Nephron (organoid): ENCODE measurements around the gene PRL.
A peak's percentile ranks its signal among the peaks of the same experiment; 100 is the strongest.

Experiments used
- H3K27ac Mint-ChIP-seq, 3 experiments: 2 replicates each; pipeline ENCODE4 v1.8.0; 2020; ENCODE audit warnings: mixed read lengths in 3 of 3, mild to moderate bottlenecking in 2 of 3, moderate library complexity in 1 of 3
- H3K27me3 Mint-ChIP-seq: 2 replicates; pipeline ENCODE4 v1.8.0; 2021; ENCODE audit warnings: low read depth, mild to moderate bottlenecking, moderate library complexity, mixed read lengths
- H3K36me3 Mint-ChIP-seq: 2 replicates; pipeline ENCODE4 v1.8.0; 2020; ENCODE audit warnings: low read depth, mixed read lengths
- H3K4me1 Mint-ChIP-seq: 2 replicates; pipeline ENCODE4 v1.8.0; 2020; ENCODE audit warnings: mixed read lengths
- H3K4me3 Mint-ChIP-seq, 3 experiments: 2 replicates each; pipeline ENCODE4 v1.8.0; 2020; ENCODE audit warnings: mild to moderate bottlenecking in 3 of 3, mixed read lengths in 3 of 3, moderate library complexity in 2 of 3
- H3K9me3 Mint-ChIP-seq: 2 replicates; pipeline ENCODE4 v1.8.0; 2020; ENCODE audit warnings: mixed read lengths
- TF ChIP-seq, protein P1 (sequence below), 3 experiments: fragments of 200-600 bp; sonication (generic); IDR thresholded peaks; one replicate each; pipeline ENCODE4 v1.5.0; 2021; ENCODE audit warnings: antibody characterized with exemption in 3 of 3; ENCODE audit not compliant: unreplicated experiment in 3 of 3

PRL gene

DNA sequence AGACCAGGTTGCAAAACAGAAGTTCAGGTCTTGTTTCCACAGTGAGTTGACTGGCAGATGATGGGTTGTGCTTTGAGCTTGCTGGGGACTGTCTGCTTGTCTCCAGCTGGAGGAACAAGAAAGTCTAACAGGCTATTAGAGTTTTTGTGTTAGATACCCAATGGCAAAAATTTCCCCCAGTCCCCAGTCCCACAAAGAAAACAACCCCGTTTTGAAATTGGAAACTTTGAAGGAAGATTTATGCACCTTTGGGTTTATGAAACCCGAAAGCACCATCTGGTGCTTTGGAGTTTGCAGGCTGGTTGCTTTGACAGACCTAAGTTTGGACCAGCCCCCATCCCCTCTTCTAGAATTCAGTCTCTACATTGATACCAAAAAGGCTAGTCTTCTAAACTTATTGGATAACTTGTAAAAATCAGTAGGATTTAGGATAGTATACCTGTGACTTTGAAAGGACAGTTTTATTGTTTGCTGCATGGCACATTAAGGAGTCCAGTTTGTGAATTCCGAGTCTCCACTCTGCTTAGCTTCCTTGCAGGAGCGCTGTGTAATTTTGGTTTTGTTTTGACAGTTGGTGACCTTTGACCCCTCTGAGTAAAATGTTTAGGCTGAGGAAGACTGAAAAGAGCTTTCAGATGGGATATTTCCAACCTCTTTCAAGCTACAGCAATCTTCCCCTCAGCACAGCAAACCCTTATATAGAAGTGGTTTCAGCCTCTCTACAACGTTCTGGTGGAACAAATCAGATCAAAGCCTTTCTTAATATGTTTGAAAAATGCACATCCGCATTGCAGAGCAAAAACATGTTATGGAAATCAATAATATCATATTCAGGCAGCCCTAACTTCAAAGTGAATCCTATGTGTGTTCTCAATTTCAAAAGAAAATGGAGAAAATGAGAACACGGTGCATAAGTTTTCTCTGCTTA, 25.5 kb upstream of the PRL start:
- H3K4me1 Mint-ChIP-seq: peaks cover 33% of the 10 kb centered on the region
- H3K9me3 Mint-ChIP-seq: peaks cover 3% of the 10 kb centered on the region
- H3K36me3 Mint-ChIP-seq: peaks cover 3% of the 10 kb centered on the region
- H3K27me3 Mint-ChIP-seq: no peaks in the 10 kb centered on the region
- peak overlapping the region; percentile 72 to 89 (median 72) for H3K27ac Mint-ChIP-seq
- TF ChIP-seq, protein P1, sequence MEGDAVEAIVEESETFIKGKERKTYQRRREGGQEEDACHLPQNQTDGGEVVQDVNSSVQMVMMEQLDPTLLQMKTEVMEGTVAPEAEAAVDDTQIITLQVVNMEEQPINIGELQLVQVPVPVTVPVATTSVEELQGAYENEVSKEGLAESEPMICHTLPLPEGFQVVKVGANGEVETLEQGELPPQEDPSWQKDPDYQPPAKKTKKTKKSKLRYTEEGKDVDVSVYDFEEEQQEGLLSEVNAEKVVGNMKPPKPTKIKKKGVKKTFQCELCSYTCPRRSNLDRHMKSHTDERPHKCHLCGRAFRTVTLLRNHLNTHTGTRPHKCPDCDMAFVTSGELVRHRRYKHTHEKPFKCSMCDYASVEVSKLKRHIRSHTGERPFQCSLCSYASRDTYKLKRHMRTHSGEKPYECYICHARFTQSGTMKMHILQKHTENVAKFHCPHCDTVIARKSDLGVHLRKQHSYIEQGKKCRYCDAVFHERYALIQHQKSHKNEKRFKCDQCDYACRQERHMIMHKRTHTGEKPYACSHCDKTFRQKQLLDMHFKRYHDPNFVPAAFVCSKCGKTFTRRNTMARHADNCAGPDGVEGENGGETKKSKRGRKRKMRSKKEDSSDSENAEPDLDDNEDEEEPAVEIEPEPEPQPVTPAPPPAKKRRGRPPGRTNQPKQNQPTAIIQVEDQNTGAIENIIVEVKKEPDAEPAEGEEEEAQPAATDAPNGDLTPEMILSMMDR (IDR thresholded peaks at IDR 0.05; ENCODE audit: unreplicated experiment in 3 of 3): no peak
- H3K4me3 Mint-ChIP-seq: no peak overlapping the region

DNA sequence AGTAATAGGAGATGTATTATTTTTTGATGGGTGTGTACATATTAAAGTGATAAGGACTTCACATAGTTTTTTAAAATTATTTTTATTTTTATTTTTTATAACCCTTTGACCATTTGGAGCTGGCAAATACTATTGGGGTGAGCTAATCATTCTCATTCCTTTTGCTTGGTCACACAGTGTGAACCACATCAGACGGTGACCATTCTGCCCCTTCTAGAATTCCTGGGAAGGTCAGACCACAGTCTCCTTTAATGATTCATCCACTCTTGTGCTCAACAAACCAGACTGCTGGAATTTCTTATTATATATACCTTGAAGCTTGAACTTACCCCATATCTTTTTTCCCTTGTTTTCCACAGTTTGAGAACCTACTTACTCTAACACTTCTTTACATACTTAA, 23.9 kb upstream of the PRL start:
- TF ChIP-seq, protein P1 (IDR thresholded peaks at IDR 0.05; ENCODE audit: unreplicated experiment in 3 of 3): no peak
- H3K4me3 Mint-ChIP-seq: no peak overlapping the region
- peaks cover 9% of the 10 kb centered on the region for H3K36me3 Mint-ChIP-seq
- peak overlapping the region; percentile 72 to 89 (median 80) for H3K27ac Mint-ChIP-seq
- peaks cover 22% of the 10 kb centered on the region for H3K4me1 Mint-ChIP-seq
- H3K9me3 Mint-ChIP-seq: peaks cover 7% of the 10 kb centered on the region
- no peaks in the 10 kb centered on the region for H3K27me3 Mint-ChIP-seq

DNA sequence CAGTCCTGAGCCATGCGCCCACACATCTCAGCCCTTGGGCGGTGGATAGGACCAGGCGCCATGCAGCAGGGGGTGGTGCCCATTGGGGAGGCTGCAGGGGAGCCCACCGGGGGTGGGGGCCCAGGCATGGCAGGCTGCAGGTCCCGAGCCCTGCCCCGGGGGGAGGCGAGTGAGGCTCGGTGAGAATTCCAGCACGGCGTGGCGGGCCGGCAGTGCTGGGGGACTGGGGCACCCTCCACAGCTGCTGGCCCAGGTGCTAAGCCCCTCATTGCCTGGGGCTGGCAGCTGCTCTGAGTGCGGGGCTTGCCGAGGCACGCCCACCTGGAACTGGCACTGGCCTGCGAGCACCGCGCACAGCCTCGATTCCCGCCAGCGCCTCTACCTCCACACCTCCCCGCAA, 21.6 kb upstream of the PRL start:
- H3K27me3 Mint-ChIP-seq: no peaks in the 10 kb centered on the region
- no peak overlapping the region for H3K27ac Mint-ChIP-seq
- TF ChIP-seq, protein P1 (IDR thresholded peaks at IDR 0.05; ENCODE audit: unreplicated experiment in 3 of 3): no peak

DNA sequence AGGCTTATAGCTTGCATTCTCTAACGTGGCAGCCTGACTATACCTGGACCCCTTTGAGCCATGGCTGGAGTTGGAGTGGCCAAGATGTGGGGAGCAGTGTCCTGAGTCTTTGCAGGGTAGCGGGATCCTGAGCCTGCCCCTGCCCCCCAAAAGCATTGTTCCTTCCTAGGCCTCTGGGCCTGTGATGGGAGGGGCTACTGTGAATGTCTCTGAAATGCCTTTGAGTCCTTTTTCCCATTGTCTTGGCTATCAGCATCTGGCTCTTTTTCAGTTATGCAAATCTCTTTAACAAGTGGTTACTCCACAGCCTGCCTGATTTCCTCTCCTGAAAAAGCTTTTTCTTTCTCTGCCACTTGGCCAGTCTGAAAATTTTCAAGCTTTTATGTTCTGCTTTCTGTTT, 17.0 kb upstream of the PRL start:
- Mint-ChIP-seq H3K4me3 (no peak overlapping the region), H3K9me3 (peaks cover 58% of the 10 kb centered on the region), H3K4me1 (no peaks in the 10 kb centered on the region), H3K27ac (no peak overlapping the region), H3K36me3 (peaks cover 49% of the 10 kb centered on the region), H3K27me3 (no peaks in the 10 kb centered on the region)
- TF ChIP-seq, protein P1 (IDR thresholded peaks at IDR 0.05; ENCODE audit: unreplicated experiment in 3 of 3): no peak

More for the DNA sequence above, 21.6 kb upstream of the PRL start:
- peaks cover 22% of the 10 kb centered on the region for H3K4me1 Mint-ChIP-seq
- H3K36me3 Mint-ChIP-seq: peaks cover 19% of the 10 kb centered on the region
- H3K4me3 Mint-ChIP-seq: no peak overlapping the region
- H3K9me3 Mint-ChIP-seq: peaks cover 22% of the 10 kb centered on the region

DNA sequence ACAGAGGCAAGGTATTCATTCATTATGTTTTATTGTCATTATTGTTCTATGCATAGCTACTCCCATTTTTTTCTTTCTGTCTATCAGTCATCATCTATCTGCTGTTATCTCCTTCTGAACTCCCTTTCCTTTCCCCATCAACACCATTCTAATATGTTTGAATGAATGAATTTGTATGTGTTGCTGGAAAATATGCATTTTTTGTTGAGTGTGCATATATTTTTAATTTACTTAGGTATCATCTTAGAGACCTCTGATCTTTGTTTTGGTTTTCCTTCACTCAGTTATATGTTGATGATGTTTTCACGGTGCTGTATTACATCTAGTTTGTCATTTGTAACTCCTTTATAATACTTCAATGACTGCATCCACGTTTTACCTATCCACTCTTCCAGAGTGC, 12.1 kb upstream of the PRL start:
- peaks cover 51% of the 10 kb centered on the region for H3K9me3 Mint-ChIP-seq
- TF ChIP-seq, protein P1 (IDR thresholded peaks at IDR 0.05; ENCODE audit: unreplicated experiment in 3 of 3): no peak
- H3K27me3 Mint-ChIP-seq: no peaks in the 10 kb centered on the region
- no peak overlapping the region for H3K4me3 Mint-ChIP-seq
- H3K4me1 Mint-ChIP-seq: peaks cover 11% of the 10 kb centered on the region
- no peak overlapping the region for H3K27ac Mint-ChIP-seq
- peaks cover 32% of the 10 kb centered on the region for H3K36me3 Mint-ChIP-seq
